22Rv1 (cell line): ENCODE measurements around the gene LCN9.

Experiments
- CTCF ChIP-seq: fragments of 450-650 bp; IDR thresholded peaks from 2 replicates; pipeline ENCODE4 v1.5.1; 2017; ENCODE audit warnings: mild to moderate bottlenecking
- ZFX ChIP-seq: fragments of 450-650 bp; IDR thresholded peaks from 2 replicates; pipeline ENCODE4 v1.6.1; 2017; ENCODE audit warnings: antibody characterized with exemption, borderline replicate concordance

GRCh38 chr9:135715056-135715595 is 52.0 kb downstream of the LCN9 start:
- no peak for TF ChIP-seq CTCF
- TF ChIP-seq ZFX, result no peak
